ENCODE results near the gene MED16.

Gene MED16

GRCh38 chr19:892894-893689 lies at the start of gene MED16, which contains the start of gene RNU6-9:
Gene MED16 (minus strand): TSS chr19:893187. CDS start chr19:891131, 2,056 bp downstream.
Gene RNU6-9 (plus strand): TSS chr19:893484.
- peak within 1 kb of the TSS; percentile 75 for H3K27ac ChIP-seq
- DNase-seq (ENCODE audit: low read depth, low spot score), result peak; percentile 59

- DNase-seq (ENCODE audit: low read depth, low spot score), result no peak
- H3K27ac ChIP-seq, result no peak overlapping the region
Measured at GRCh38 chr19:942133-942645, 49.2 kb upstream of the MED16 start.

- DNase-seq (ENCODE audit: low read depth, low spot score), result no peak
- H3K27ac ChIP-seq, result peak overlapping the region; percentile 60
Measured at GRCh38 chr19:941292-942132, 48.5 kb upstream of the MED16 start.

GRCh38 chr19:940591-941291 lies 47.8 kb upstream of the MED16 start:
- no peak for DNase-seq (ENCODE audit: low read depth, low spot score)
- peak overlapping the region; percentile 60 for H3K27ac ChIP-seq

- DNase-seq (ENCODE audit: low read depth, low spot score), result no peak
Measured at GRCh38 chr19:939922-940321, 46.9 kb upstream of the MED16 start.

GRCh38 chr19:939439-939838 lies 46.5 kb upstream of the MED16 start:
- no peak overlapping the region for H3K27ac ChIP-seq
- DNase-seq (ENCODE audit: low read depth, low spot score), result no peak

More at GRCh38 chr19:939922-940321, 46.9 kb upstream of the MED16 start:
- H3K27ac ChIP-seq, result peak overlapping the region; percentile 60

- no peak overlapping the region for H3K27ac ChIP-seq
- no peak for DNase-seq (ENCODE audit: low read depth, low spot score)
Measured at GRCh38 chr19:938233-938923, 45.4 kb upstream of the MED16 start.

GRCh38 chr19:937259-937694 lies 44.3 kb upstream of the MED16 start:
- DNase-seq (ENCODE audit: low read depth, low spot score), result no peak
- no peak overlapping the region for H3K27ac ChIP-seq

GRCh38 chr19:936175-936546 lies 43.2 kb upstream of the MED16 start:
- no peak for DNase-seq (ENCODE audit: low read depth, low spot score)
- H3K27ac ChIP-seq, result no peak overlapping the region

- no peak overlapping the region for H3K27ac ChIP-seq
- no peak for DNase-seq (ENCODE audit: low read depth, low spot score)
Measured at GRCh38 chr19:934865-935479, 42.0 kb upstream of the MED16 start.

GRCh38 chr19:934197-934840 lies 41.3 kb upstream of the MED16 start:
- no peak for DNase-seq (ENCODE audit: low read depth, low spot score)
- H3K27ac ChIP-seq, result no peak overlapping the region

- H3K27ac ChIP-seq, result no peak overlapping the region
- DNase-seq (ENCODE audit: low read depth, low spot score), result no peak
Measured at GRCh38 chr19:933553-933882, 40.5 kb upstream of the MED16 start.

- H3K27ac ChIP-seq, result no peak overlapping the region
Measured at GRCh38 chr19:932648-933552, 39.9 kb upstream of the MED16 start.

GRCh38 chr19:931860-932647 lies 39.1 kb upstream of the MED16 start:
- H3K27ac ChIP-seq, result no peak overlapping the region
- DNase-seq (ENCODE audit: low read depth, low spot score), result no peak

More at GRCh38 chr19:932648-933552, 39.9 kb upstream of the MED16 start:
- DNase-seq (ENCODE audit: low read depth, low spot score), result no peak

- H3K27ac ChIP-seq, result no peak overlapping the region
- no peak for DNase-seq (ENCODE audit: low read depth, low spot score)
Measured at GRCh38 chr19:929891-930258, 36.9 kb upstream of the MED16 start.

- no peak for DNase-seq (ENCODE audit: low read depth, low spot score)
- H3K27ac ChIP-seq, result no peak overlapping the region
Measured at GRCh38 chr19:929203-929890, 36.4 kb upstream of the MED16 start.
